ENCODE results near the gene CARMIL3.

Gene CARMIL3

GRCh38 chr14:24072881-24073877 is 21.4 kb downstream of the CARMIL3 start:
- Histone ChIP-seq H3K4me2 (ENCODE audit: low read depth, low read length) (no peak overlapping the region), H3K9ac (ENCODE audit: low read length) (no peak overlapping the region), H3K4me1 (ENCODE audit: low read length) (0 out of 2 replicates have a peak, but pooled peaks cover 4% of the 10 kb centered on the region), H4K20me1 (ENCODE audit: insufficient read depth, low read length) (no peaks in the 10 kb centered on the region), H3K27me3 (replicated peaks; ENCODE audit: insufficient read depth, low read length) (no peaks in the 10 kb centered on the region), H3K36me3 (replicated peaks; ENCODE audit: insufficient read depth, low read length) (no peaks in the 10 kb centered on the region), H3K9me3 (replicated peaks; ENCODE audit: insufficient read depth, low read length) (no peaks in the 10 kb centered on the region), H3K27ac (ENCODE audit: low read length) (no peak overlapping the region), H3K79me2 (ENCODE audit: low read length) (no peaks in the 10 kb centered on the region), H2AFZ (ENCODE audit: low read length) (no peak overlapping the region), H3K4me3 (ENCODE audit: low read length) (no peak overlapping the region), H3K9me2 (replicated peaks; ENCODE audit: insufficient read depth, low read length) (no peaks in the 10 kb centered on the region), H3F3A (ENCODE audit: insufficient read depth, low read length) (no peaks in the 10 kb centered on the region)
- TF ChIP-seq EZH2phosphoT487 (IDR thresholded peaks at IDR 0.05; ENCODE audit: low read length), result no peak
- no peak for TF ChIP-seq EZH2 (optimal IDR thresholded peaks at IDR 0.05; ENCODE audit: low read depth, low read length)
- no peak for DNase-seq

GRCh38 chr14:24074625-24075484 is 23.0 kb downstream of the CARMIL3 start:
- no peaks in the 10 kb centered on the region for H3K9me2 ChIP-seq (replicated peaks; ENCODE audit: insufficient read depth, low read length)

GRCh38 chr14:24075485-24076301 is 23.9 kb downstream of the CARMIL3 start:
- TF ChIP-seq CTCF (IDR thresholded peaks at IDR 0.05; ENCODE audit: low read length), result no peak
- TF ChIP-seq EZH2phosphoT487 (IDR thresholded peaks at IDR 0.05; ENCODE audit: low read length), result no peak
- TF ChIP-seq EZH2 (optimal IDR thresholded peaks at IDR 0.05; ENCODE audit: low read depth, low read length), result no peak
- peak overlapping the region; percentile 21; the same call in 1 of the 2 replicates for H3K4me2 ChIP-seq (ENCODE audit: low read depth, low read length)
- no peak overlapping the region for H3K27ac ChIP-seq (ENCODE audit: low read length)
- no peaks in the 10 kb centered on the region for H3K36me3 ChIP-seq (replicated peaks; ENCODE audit: insufficient read depth, low read length)
- H2AFZ ChIP-seq (ENCODE audit: low read length), result peak overlapping the region; percentile 56; the same call in 1 of the 2 replicates
- H3K9me2 ChIP-seq (replicated peaks; ENCODE audit: insufficient read depth, low read length), result no peaks in the 10 kb centered on the region
- no peaks in the 10 kb centered on the region for H3K79me2 ChIP-seq (ENCODE audit: low read length)
- H3K27me3 ChIP-seq (replicated peaks; ENCODE audit: insufficient read depth, low read length), result no peaks in the 10 kb centered on the region
- peaks cover 10% of the 10 kb centered on the region for H3K4me1 ChIP-seq (ENCODE audit: low read length)
- H3K4me3 ChIP-seq (ENCODE audit: low read length), result no peak overlapping the region
- H3K9me3 ChIP-seq (replicated peaks; ENCODE audit: insufficient read depth, low read length), result no peaks in the 10 kb centered on the region
- H3F3A ChIP-seq (ENCODE audit: insufficient read depth, low read length), result no peaks in the 10 kb centered on the region
- DNase-seq, result no peak
- H3K9ac ChIP-seq (ENCODE audit: low read length), result no peak overlapping the region
- no peaks in the 10 kb centered on the region for H4K20me1 ChIP-seq (ENCODE audit: insufficient read depth, low read length)

More at GRCh38 chr14:24074625-24075484, 23.0 kb downstream of the CARMIL3 start:
- no peaks in the 10 kb centered on the region for H3F3A ChIP-seq (ENCODE audit: insufficient read depth, low read length)
- no peaks in the 10 kb centered on the region for H4K20me1 ChIP-seq (ENCODE audit: insufficient read depth, low read length)
- H3K4me1 ChIP-seq (ENCODE audit: low read length), result 0 out of 2 replicates have a peak, but pooled peaks cover 4% of the 10 kb centered on the region
- no peaks in the 10 kb centered on the region for H3K27me3 ChIP-seq (replicated peaks; ENCODE audit: insufficient read depth, low read length)
- H3K4me3 ChIP-seq (ENCODE audit: low read length), result no peak overlapping the region
- no peaks in the 10 kb centered on the region for H3K9me3 ChIP-seq (replicated peaks; ENCODE audit: insufficient read depth, low read length)
- no peak overlapping the region for H2AFZ ChIP-seq (ENCODE audit: low read length)
- TF ChIP-seq EZH2 (optimal IDR thresholded peaks at IDR 0.05; ENCODE audit: low read depth, low read length) (no peak), CTCF (IDR thresholded peaks at IDR 0.05; ENCODE audit: low read length) (no peak), EZH2phosphoT487 (IDR thresholded peaks at IDR 0.05; ENCODE audit: low read length) (no peak)
- H3K79me2 ChIP-seq (ENCODE audit: low read length), result no peaks in the 10 kb centered on the region
- no peak overlapping the region for H3K9ac ChIP-seq (ENCODE audit: low read length)
- DNase-seq, result no peak
- H3K27ac ChIP-seq (ENCODE audit: low read length), result no peak overlapping the region
- H3K36me3 ChIP-seq (replicated peaks; ENCODE audit: insufficient read depth, low read length), result no peaks in the 10 kb centered on the region
- peak overlapping the region; percentile 21; the same call in 1 of the 2 replicates for H3K4me2 ChIP-seq (ENCODE audit: low read depth, low read length)
